GM19239 (cell line): ENCODE measurements around the gene HDAC10.

ENCODE experiments used
- DNase-seq: peaks from one replicate; pipeline ENCODE4 v3.0.0; 2011; ENCODE audit warnings: low spot score; ENCODE audit not compliant: insufficient read length
- FAIRE-seq: peaks from 2 replicates; lab custom pipeline; 2011; peaks lifted over from hg19 to GRCh38; lab: Jason Lieb, UNC

The HDAC10 gene

GRCh38 chr22:50244420-50245213 lies 6.4 kb downstream of the HDAC10 start, which contains the start of gene TUBGCP6:
Gene TUBGCP6 (minus strand): TSS chr22:50245023. CDS start chr22:50244459, 564 bp downstream.
- peak; percentile 91 for FAIRE-seq
- peak; percentile 92 for DNase-seq

GRCh38 chr22:50243685-50244419 lies 7.2 kb downstream of the HDAC10 start:
- FAIRE-seq (peak; percentile 21), DNase-seq (no peak)

GRCh38 chr22:50242406-50242949 lies 8.6 kb downstream of the HDAC10 start:
- DNase-seq (no peak), FAIRE-seq (no peak)

- DNase-seq (no peak), FAIRE-seq (no peak)
Measured at GRCh38 chr22:50238755-50239154, 12.3 kb downstream of the HDAC10 start.

- FAIRE-seq (no peak), DNase-seq (no peak)
Measured at GRCh38 chr22:50236731-50237409, 14.2 kb downstream of the HDAC10 start.

- no peak for FAIRE-seq
Measured at GRCh38 chr22:50233223-50233622, 17.8 kb downstream of the HDAC10 start.

GRCh38 chr22:50232481-50233151 lies 18.4 kb downstream of the HDAC10 start:
- no peak for FAIRE-seq
- DNase-seq = no peak

More at GRCh38 chr22:50233223-50233622, 17.8 kb downstream of the HDAC10 start:
- DNase-seq = no peak

GRCh38 chr22:50229370-50229769 lies 21.7 kb downstream of the HDAC10 start:
- DNase-seq (no peak), FAIRE-seq (no peak)

- DNase-seq = no peak
- no peak for FAIRE-seq
Measured at GRCh38 chr22:50228366-50228765, 22.7 kb downstream of the HDAC10 start.

GRCh38 chr22:50227579-50228215 lies 23.4 kb downstream of the HDAC10 start:
- no peak for FAIRE-seq
- no peak for DNase-seq

- FAIRE-seq (no peak), DNase-seq (no peak)
Measured at GRCh38 chr22:50226875-50227165, 24.2 kb downstream of the HDAC10 start.

- FAIRE-seq = no peak
- no peak for DNase-seq
Measured at GRCh38 chr22:50226063-50226874, 24.8 kb downstream of the HDAC10 start.

- FAIRE-seq (no peak), DNase-seq (no peak)
Measured at GRCh38 chr22:50225200-50225969, 25.7 kb downstream of the HDAC10 start.

GRCh38 chr22:50224071-50224470 lies 27.0 kb downstream of the HDAC10 start:
- DNase-seq (no peak), FAIRE-seq (no peak)

GRCh38 chr22:50222508-50222907 lies 28.6 kb downstream of the HDAC10 start:
- FAIRE-seq = no peak

GRCh38 chr22:50221410-50222300 lies 29.4 kb downstream of the HDAC10 start:
- DNase-seq (no peak), FAIRE-seq (no peak)

More at GRCh38 chr22:50222508-50222907, 28.6 kb downstream of the HDAC10 start:
- DNase-seq = no peak
